ENCODE measurements around the gene MEGF6. TPM values are rescaled to one million over a fixed set of nuclear protein-coding genes. Genes with fewer than 3 reads are reported as not detected.

The MEGF6 gene
- total and polyA plus RNA-seq, 2 of the 8 experiments (the other 6 are each of a cell fraction or from before 2014, with no cell fraction given) = 4.1 to 14.8 TPM

DNA sequence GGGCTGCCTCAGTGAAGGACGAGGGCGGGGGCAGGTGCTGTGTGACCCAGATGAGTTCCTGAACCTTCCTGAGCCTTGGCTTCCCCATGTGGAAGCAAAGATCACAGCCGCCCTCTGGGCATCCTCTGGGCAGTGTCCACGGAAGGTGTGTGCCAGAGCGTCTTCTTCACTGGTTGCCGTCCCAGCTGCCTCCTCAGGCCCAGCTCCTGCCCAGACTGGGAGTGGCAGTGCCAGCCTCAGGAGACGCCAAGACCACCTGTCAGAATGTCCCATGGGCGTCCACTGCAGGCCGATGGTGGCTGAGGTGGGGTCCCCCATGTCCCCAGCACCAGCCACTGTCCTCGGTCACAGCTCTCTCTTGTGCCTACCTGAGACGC lies 146.7 kb downstream of the MEGF6 start:
- no peak overlapping the region for H2AFZ ChIP-seq (ENCODE audit: low read length)
- DNase-seq (ENCODE audit: low read depth in 1 of 2, low spot score in 2 of 2) (no peak), FAIRE-seq (no peak)
- H3K18ac ChIP-seq (ENCODE audit: extremely low read depth, low read length) = no peak overlapping the region
- H4K5ac ChIP-seq (ENCODE audit: insufficient read length, low read depth, low read length) = no peak overlapping the region
- H3K9me3 ChIP-seq (ENCODE audit: insufficient read depth in 2 of 2, low read depth in 1 of 2, low read length in 1 of 2) = no peaks in the 10 kb centered on the region
- peaks cover 0 to 9% of the 10 kb centered on the region in 2 experiments for H4K20me1 ChIP-seq (replicated peaks in 1 of 2; ENCODE audit: control insufficient read depth in 1 of 2, insufficient read depth in 2 of 2, low read length in 2 of 2)
- H2AK5ac ChIP-seq (ENCODE audit: low read depth, low read length) = no peak overlapping the region
- H2BK20ac ChIP-seq (ENCODE audit: low read length) = no peak overlapping the region
- H3K4me1 ChIP-seq (replicated peaks in 1 of 4; ENCODE audit: control insufficient read depth in 3 of 4, insufficient read depth in 4 of 4, low read length in 3 of 4) = no peaks in the 10 kb centered on the region
- POLR2A ChIA-PET (ENCODE audit: partially characterized antibody) = no interaction called here
- H3K36me3 ChIP-seq (ENCODE audit: control insufficient read depth in 2 of 4, insufficient read depth in 4 of 4, low read length in 3 of 4) = peaks cover 0 to 4% (median 0%) of the 10 kb centered on the region in 4 experiments; a peak in 1 of 8 replicates
- CTCF ChIA-PET (ENCODE audit: partially characterized antibody) = interaction anchor here (0.9 to 2.8 kb wide), 6 partner anchors 9 to 132 kb away, joined by 3 to 23 read pairs (median 4); no protein-coding TSS in a partner anchor
- H3K4ac ChIP-seq (replicated peaks; ENCODE audit: insufficient read length, low read depth, low read length) = no peak overlapping the region
- H3K27me3 ChIP-seq (replicated peaks in 1 of 4; ENCODE audit: control insufficient read depth in 3 of 4, extremely low read depth in 1 of 4, insufficient read depth in 3 of 4, low read length in 3 of 4) = no peaks in the 10 kb centered on the region
- no peak overlapping the region for H4K91ac ChIP-seq (replicated peaks; ENCODE audit: insufficient read length, low read length)
- H3K79me2 ChIP-seq (ENCODE audit: control insufficient read depth in 1 of 2, insufficient read depth in 2 of 2, low read length in 2 of 2) = no peaks in the 10 kb centered on the region
- no peak overlapping the region for H2BK5ac ChIP-seq (ENCODE audit: low read depth, low read length)
- H3K9ac ChIP-seq (replicated peaks in 1 of 4; ENCODE audit: extremely low read depth in 1 of 4, low read depth in 3 of 4, low read length in 3 of 4) = no peak overlapping the region
- H3K4me3 ChIP-seq (ENCODE audit: extremely low read depth in 1 of 4, insufficient read depth in 2 of 4, low read depth in 3 of 4, low read length in 4 of 4) = no peak overlapping the region
- H3K27ac ChIP-seq (ENCODE audit: low read depth, low read length) = no peak overlapping the region
- 0 out of 2 replicates have a peak, but pooled peaks cover 5% of the 10 kb centered on the region for H3K79me1 ChIP-seq (ENCODE audit: low read depth, low read length)
- H2BK120ac ChIP-seq (replicated peaks; ENCODE audit: low read depth, low read length) = no peak overlapping the region
- H3K56ac ChIP-seq (replicated peaks; ENCODE audit: insufficient read length, low read depth, low read length) = no peak overlapping the region
- no peak overlapping the region for H3K23ac ChIP-seq (ENCODE audit: insufficient read length)
- no peak overlapping the region for H4K8ac ChIP-seq (ENCODE audit: extremely low read depth, insufficient read depth, low read length)
- H2BK12ac ChIP-seq (ENCODE audit: low read depth, low read length) = no peak overlapping the region
- H3K23me2 ChIP-seq (ENCODE audit: low read depth, low read length) = no peaks in the 10 kb centered on the region
- H3K14ac ChIP-seq (ENCODE audit: insufficient read length) = no peak overlapping the region
- H3K4me2 ChIP-seq (ENCODE audit: insufficient read depth in 1 of 2, low read depth in 2 of 2, low read length in 2 of 2) = no peak overlapping the region
- WGBS, 2 experiments (ENCODE audit: extremely low coverage in 1 of 2, insufficient coverage in 1 of 2, insufficient read length in 1 of 2, insufficient replicate concordance in 2 of 2, low coverage in 1 of 2, low lambda C conversion rate in 2 of 2, missing lambda C conversion rate in 1 of 2) = 83% methylated on average over 11 of the region's 11 CpGs; no CpG with 5 or more reads in 1 of the 2 experiments
- H2BK15ac ChIP-seq (ENCODE audit: low read length) = no peak overlapping the region
- TF ChIP-seq EZH2 (IDR thresholded peaks at IDR 0.05; ENCODE audit: low read depth, low read length, severe bottlenecking) (no peak), TAF7 (optimal IDR thresholded peaks at IDR 0.05; ENCODE audit: borderline replicate concordance, low read depth, low read length) (no peak), POU5F1 (IDR thresholded peaks at IDR 0.05; ENCODE audit: low read depth, low read length) (no peak), ZNF274 (IDR thresholded peaks at IDR 0.05; ENCODE audit: borderline replicate concordance, extremely low read depth, low read length) (no peak), KDM5A (IDR thresholded peaks at IDR 0.05; ENCODE audit: low read length) (no peak), NANOG (IDR thresholded peaks at IDR 0.05; ENCODE audit: insufficient read depth, low read depth, low read length, poor library complexity, severe bottlenecking) (no peak), KDM4A (IDR thresholded peaks at IDR 0.05; ENCODE audit: low read depth, low read length, severe bottlenecking) (no peak), EGR1 (IDR thresholded peaks at IDR 0.05; ENCODE audit: borderline replicate concordance, low read depth, low read length) (no peak), TAF1 (IDR thresholded peaks at IDR 0.05; ENCODE audit: low read depth, low read length) (no peak), NRF1 (IDR thresholded peaks at IDR 0.05; ENCODE audit: low read depth, low read length) (no peak), POLR2A (IDR thresholded peaks at IDR 0.05; ENCODE audit: control extremely low read depth in 1 of 2, low read depth in 2 of 2, low read length in 2 of 2) (no peak), RFX5 (IDR thresholded peaks at IDR 0.05; ENCODE audit: borderline replicate concordance, low read depth, low read length) (no peak)
- TF ChIP-seq, protein P1, sequence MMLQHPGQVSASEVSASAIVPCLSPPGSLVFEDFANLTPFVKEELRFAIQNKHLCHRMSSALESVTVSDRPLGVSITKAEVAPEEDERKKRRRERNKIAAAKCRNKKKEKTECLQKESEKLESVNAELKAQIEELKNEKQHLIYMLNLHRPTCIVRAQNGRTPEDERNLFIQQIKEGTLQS (IDR thresholded peaks at IDR 0.05; ENCODE audit: insufficient read depth, low read depth, low read length) = no peak

Measured in H1 (cell line).